ENCODE results near the gene CEP128. TPM values are rescaled to one million over a fixed set of nuclear protein-coding genes. Genes with fewer than 3 reads are reported as not detected.

CEP128 gene
- total and polyA plus RNA-seq, 2 experiments from 2014 or later, result 2.4 to 5.2 TPM

DNA sequence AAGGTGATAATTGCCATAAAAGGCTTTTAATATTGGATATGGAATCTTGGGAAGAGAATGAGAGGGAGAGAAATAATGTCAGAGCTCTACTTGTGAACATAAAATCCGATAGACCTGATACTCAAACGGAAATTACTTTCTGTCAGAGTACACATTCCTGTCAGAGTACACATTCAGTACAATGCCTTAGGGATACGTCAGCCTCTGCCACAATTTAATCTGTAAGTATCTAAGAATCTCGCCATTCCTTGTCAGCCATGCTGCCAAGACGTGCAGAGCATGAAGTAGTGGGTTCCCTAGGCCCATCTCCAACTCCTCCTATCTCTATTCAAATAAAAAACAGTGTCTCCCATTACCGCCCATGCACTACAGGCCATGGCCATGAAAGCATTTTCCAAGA is 242.6 kb downstream of the CEP128 start:
- no peaks in the 10 kb centered on the region for H3K79me2 ChIP-seq (ENCODE audit: insufficient read depth)
- no peak overlapping the region for H3K27ac ChIP-seq
- H2AFZ ChIP-seq, result no peak overlapping the region
- no peak overlapping the region for H3K9ac ChIP-seq
- no peaks in the 10 kb centered on the region for H3K4me1 ChIP-seq (ENCODE audit: insufficient read depth)
- no peaks in the 10 kb centered on the region for H3K27me3 ChIP-seq (replicated peaks; ENCODE audit: insufficient read depth)
- H3K4me2 ChIP-seq (ENCODE audit: unreplicated experiment), result no peak overlapping the region
- H3K9me3 ChIP-seq (ENCODE audit: low read depth), result no peaks in the 10 kb centered on the region
- DNase-seq, result no peak
- H3K9me2 ChIP-seq (ENCODE audit: insufficient read depth), result no peaks in the 10 kb centered on the region
- H3F3A ChIP-seq (ENCODE audit: insufficient read depth), result no peaks in the 10 kb centered on the region
- H3K36me3 ChIP-seq (ENCODE audit: low read depth), result no peaks in the 10 kb centered on the region
- TF ChIP-seq EZH2phosphoT487 (IDR thresholded peaks at IDR 0.05; ENCODE audit: insufficient read depth, low read depth) (no peak), EZH2 (IDR thresholded peaks at IDR 0.05; ENCODE audit: insufficient read depth, poor library complexity, severe bottlenecking) (no peak)
- no peaks in the 10 kb centered on the region for H4K20me1 ChIP-seq (ENCODE audit: insufficient read depth)
- WGBS, 2 experiments (ENCODE audit: low coverage in 1 of 2, low lambda C conversion rate in 2 of 2, missing lambda C conversion rate in 2 of 2), result 98% methylated on average over 6 of the region's 6 CpGs
- in situ Hi-C loops (cut with MboI), result no loop called here
- no peak overlapping the region for H3K4me3 ChIP-seq

DNA sequence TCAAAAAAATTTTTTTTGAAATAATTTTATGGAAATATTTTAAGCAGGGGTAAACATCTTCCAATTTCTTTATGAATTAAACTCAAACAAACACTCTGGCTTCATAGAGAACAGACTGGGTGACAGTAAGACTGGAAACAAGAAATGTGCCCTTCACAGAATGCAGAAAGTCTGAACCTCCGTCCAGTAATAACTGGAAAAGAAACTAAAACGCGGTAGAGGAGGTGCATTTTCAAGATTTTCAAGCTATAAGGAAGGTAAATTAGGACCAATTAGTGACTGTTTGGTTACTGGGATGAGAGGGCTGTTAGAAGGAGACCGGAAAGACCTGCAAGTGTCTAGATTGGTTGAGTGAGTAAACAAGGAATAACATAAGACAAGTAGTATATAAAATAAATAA is 245.7 kb downstream of the CEP128 start:
- Histone ChIP-seq H3K4me2 (ENCODE audit: unreplicated experiment) (no peak overlapping the region), H3K4me1 (ENCODE audit: insufficient read depth) (no peaks in the 10 kb centered on the region), H3K4me3 (no peak overlapping the region), H3K27me3 (replicated peaks; ENCODE audit: insufficient read depth) (no peaks in the 10 kb centered on the region), H3K27ac (no peak overlapping the region), H3K79me2 (ENCODE audit: insufficient read depth) (no peaks in the 10 kb centered on the region), H3K9ac (no peak overlapping the region), H2AFZ (no peak overlapping the region), H4K20me1 (ENCODE audit: insufficient read depth) (no peaks in the 10 kb centered on the region), H3K9me2 (ENCODE audit: insufficient read depth) (no peaks in the 10 kb centered on the region), H3K36me3 (ENCODE audit: low read depth) (no peaks in the 10 kb centered on the region), H3F3A (ENCODE audit: insufficient read depth) (no peaks in the 10 kb centered on the region), H3K9me3 (ENCODE audit: low read depth) (no peaks in the 10 kb centered on the region)
- 98 to 100% methylated on average over 4 of the region's 4 CpGs for WGBS, 2 experiments (ENCODE audit: low coverage in 1 of 2, low lambda C conversion rate in 2 of 2, missing lambda C conversion rate in 2 of 2)
- TF ChIP-seq EZH2phosphoT487 (IDR thresholded peaks at IDR 0.05; ENCODE audit: insufficient read depth, low read depth) (no peak), EZH2 (IDR thresholded peaks at IDR 0.05; ENCODE audit: insufficient read depth, poor library complexity, severe bottlenecking) (no peak)
- in situ Hi-C loops (cut with MboI), result no loop called here
- no peak for DNase-seq

- Histone ChIP-seq H3K4me2 (ENCODE audit: unreplicated experiment) (no peak overlapping the region), H3K27me3 (replicated peaks; ENCODE audit: insufficient read depth) (no peaks in the 10 kb centered on the region), H3K9ac (no peak overlapping the region), H3K27ac (no peak overlapping the region), H4K20me1 (ENCODE audit: insufficient read depth) (no peaks in the 10 kb centered on the region), H2AFZ (no peak overlapping the region), H3K9me2 (ENCODE audit: insufficient read depth) (no peaks in the 10 kb centered on the region), H3K4me1 (ENCODE audit: insufficient read depth) (no peaks in the 10 kb centered on the region), H3K9me3 (ENCODE audit: low read depth) (no peaks in the 10 kb centered on the region), H3K36me3 (ENCODE audit: low read depth) (no peaks in the 10 kb centered on the region), H3K79me2 (ENCODE audit: insufficient read depth) (no peaks in the 10 kb centered on the region), H3K4me3 (no peak overlapping the region), H3F3A (ENCODE audit: insufficient read depth) (no peaks in the 10 kb centered on the region)
- 96 to 97% methylated on average over 3 of the region's 3 CpGs for WGBS, 2 experiments (ENCODE audit: low coverage in 1 of 2, low lambda C conversion rate in 2 of 2, missing lambda C conversion rate in 2 of 2)
- in situ Hi-C loops (cut with MboI), result no loop called here
- no peak for DNase-seq
- TF ChIP-seq EZH2 (IDR thresholded peaks at IDR 0.05; ENCODE audit: insufficient read depth, poor library complexity, severe bottlenecking) (no peak), EZH2phosphoT487 (IDR thresholded peaks at IDR 0.05; ENCODE audit: insufficient read depth, low read depth) (no peak)
Measured at GRCh38 chr14:80692903-80693302, 248.6 kb downstream of the CEP128 start.

DNA sequence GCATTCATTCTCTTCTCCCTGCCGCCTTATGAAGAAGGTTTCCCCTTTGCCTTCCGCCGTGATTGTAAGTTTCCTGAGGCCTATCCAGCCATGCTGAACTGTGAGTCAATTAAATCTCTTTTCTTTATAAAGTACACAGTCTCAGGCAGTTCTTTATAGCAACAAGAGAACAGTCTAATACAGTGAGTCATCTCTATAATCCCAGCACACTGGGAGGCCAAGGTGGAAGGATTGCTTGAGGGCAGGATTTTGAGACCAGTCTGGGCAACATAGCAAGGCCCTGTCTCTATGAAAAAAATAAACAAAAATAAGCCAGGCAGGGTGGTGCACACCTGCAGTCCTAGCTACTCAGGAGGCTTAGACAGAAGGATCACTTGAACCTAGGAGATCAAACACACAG is 259.9 kb downstream of the CEP128 start:
- in situ Hi-C loops (cut with MboI), result no loop called here
- H3K4me3 ChIP-seq, result no peak overlapping the region
- H3K36me3 ChIP-seq (ENCODE audit: low read depth), result no peaks in the 10 kb centered on the region
- no peak overlapping the region for H3K9ac ChIP-seq
- no peaks in the 10 kb centered on the region for H3F3A ChIP-seq (ENCODE audit: insufficient read depth)
- no peak overlapping the region for H3K4me2 ChIP-seq (ENCODE audit: unreplicated experiment)
- no peaks in the 10 kb centered on the region for H4K20me1 ChIP-seq (ENCODE audit: insufficient read depth)
- no peak for DNase-seq
- no peak overlapping the region for H2AFZ ChIP-seq
- H3K27me3 ChIP-seq (replicated peaks; ENCODE audit: insufficient read depth), result no peaks in the 10 kb centered on the region
- H3K9me2 ChIP-seq (ENCODE audit: insufficient read depth), result 0 out of 2 replicates have a peak, but pooled peaks cover 3% of the 10 kb centered on the region
- whole genome bisulfite sequencing, 2 experiments (ENCODE audit: low coverage in 1 of 2, low lambda C conversion rate in 2 of 2, missing lambda C conversion rate in 2 of 2), result 96 to 100% methylated on average over 3 of the region's 3 CpGs
- TF ChIP-seq EZH2 (IDR thresholded peaks at IDR 0.05; ENCODE audit: insufficient read depth, poor library complexity, severe bottlenecking) (no peak), EZH2phosphoT487 (IDR thresholded peaks at IDR 0.05; ENCODE audit: insufficient read depth, low read depth) (no peak)
- no peaks in the 10 kb centered on the region for H3K79me2 ChIP-seq (ENCODE audit: insufficient read depth)
- no peak overlapping the region for H3K27ac ChIP-seq
- H3K9me3 ChIP-seq (ENCODE audit: low read depth), result no peaks in the 10 kb centered on the region
- no peaks in the 10 kb centered on the region for H3K4me1 ChIP-seq (ENCODE audit: insufficient read depth)

DNA sequence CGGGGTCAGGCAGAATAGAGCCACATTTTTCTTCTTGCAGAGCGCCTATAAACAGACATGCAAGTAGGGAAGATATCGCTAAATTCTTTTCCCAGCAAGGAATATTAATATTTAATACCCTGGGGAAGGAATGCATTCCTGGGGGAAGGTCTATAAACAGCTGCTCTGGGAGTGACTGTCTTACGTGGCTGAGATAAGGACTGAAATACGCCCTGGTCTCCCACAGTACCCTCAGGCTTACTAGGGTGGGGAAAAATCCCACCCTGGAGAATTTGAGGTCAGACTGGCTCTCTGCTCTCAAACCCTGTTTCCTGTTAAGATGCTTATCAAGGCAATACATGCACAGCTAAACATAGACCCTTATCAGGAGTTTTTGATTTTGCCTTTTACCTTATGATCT is 262.3 kb downstream of the CEP128 start:
- 0 out of 2 replicates have a peak, but pooled peaks cover 3% of the 10 kb centered on the region for H3K9me2 ChIP-seq (ENCODE audit: insufficient read depth)
- H2AFZ ChIP-seq, result no peak overlapping the region
- no peak overlapping the region for H3K4me2 ChIP-seq (ENCODE audit: unreplicated experiment)
- H3K79me2 ChIP-seq (ENCODE audit: insufficient read depth), result no peaks in the 10 kb centered on the region
- no peaks in the 10 kb centered on the region for H4K20me1 ChIP-seq (ENCODE audit: insufficient read depth)
- H3K4me1 ChIP-seq (ENCODE audit: insufficient read depth), result no peaks in the 10 kb centered on the region
- no peak overlapping the region for H3K4me3 ChIP-seq
- no peak for DNase-seq
- no peak overlapping the region for H3K9ac ChIP-seq
- in situ Hi-C loops (cut with MboI), result no loop called here
- TF ChIP-seq EZH2phosphoT487 (IDR thresholded peaks at IDR 0.05; ENCODE audit: insufficient read depth, low read depth) (no peak), EZH2 (IDR thresholded peaks at IDR 0.05; ENCODE audit: insufficient read depth, poor library complexity, severe bottlenecking) (no peak)
- no peaks in the 10 kb centered on the region for H3K27me3 ChIP-seq (replicated peaks; ENCODE audit: insufficient read depth)
- no peaks in the 10 kb centered on the region for H3K36me3 ChIP-seq (ENCODE audit: low read depth)
- no peaks in the 10 kb centered on the region for H3K9me3 ChIP-seq (ENCODE audit: low read depth)
- no peak overlapping the region for H3K27ac ChIP-seq
- no peaks in the 10 kb centered on the region for H3F3A ChIP-seq (ENCODE audit: insufficient read depth)
- 96% methylated on average over 5 of the region's 5 CpGs for WGBS, 2 experiments (ENCODE audit: low coverage in 1 of 2, low lambda C conversion rate in 2 of 2, missing lambda C conversion rate in 2 of 2)
